Loucy (cell line): ENCODE measurements around the gene HIBCH.

Experiments used
- CTCF ChIP-seq: fragments of 200-600 bp; sonication (generic); conservative IDR thresholded peaks from 2 replicates; pipeline ENCODE4 v1.5.1; 2014; ENCODE audit warnings: mild to moderate bottlenecking, antibody characterized with exemption, low read length
- EZH2phosphoT487 ChIP-seq: fragments of 200-600 bp; IDR thresholded peaks from 2 replicates; pipeline ENCODE4 v1.6.1; 2018; ENCODE audit warnings: antibody characterized with exemption, mild to moderate bottlenecking, moderate library complexity, borderline replicate concordance

DNA sequence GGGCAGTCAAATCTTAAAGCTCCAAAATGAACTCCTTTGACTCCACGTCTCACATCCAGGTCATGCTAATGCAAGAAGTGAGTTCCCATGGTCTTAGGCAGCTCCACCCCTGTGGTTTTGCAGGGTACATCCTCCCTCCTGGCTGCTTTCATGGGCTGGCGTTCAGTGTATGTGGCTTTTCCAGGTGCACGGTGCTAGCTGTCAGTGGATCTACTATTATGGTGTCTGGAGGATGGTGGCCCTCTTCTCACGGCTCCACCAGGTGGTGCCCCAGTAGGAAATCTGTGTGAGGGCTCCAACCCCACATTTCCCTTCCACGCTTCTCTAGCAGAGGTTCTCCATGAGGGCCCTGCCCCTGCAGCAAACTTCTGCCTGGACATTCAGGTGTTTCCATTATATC lies 151.9 kb downstream of the HIBCH start:
- TF ChIP-seq CTCF, result no peak
- no peak for TF ChIP-seq EZH2phosphoT487
